ENCODE data around the gene TLE1. TPM values are rescaled to one million over a fixed set of nuclear protein-coding genes. Genes with fewer than 3 reads are reported as not detected.

Gene TLE1
- total RNA-seq, 1 donor from 2014 or later = 42.5 TPM

DNA sequence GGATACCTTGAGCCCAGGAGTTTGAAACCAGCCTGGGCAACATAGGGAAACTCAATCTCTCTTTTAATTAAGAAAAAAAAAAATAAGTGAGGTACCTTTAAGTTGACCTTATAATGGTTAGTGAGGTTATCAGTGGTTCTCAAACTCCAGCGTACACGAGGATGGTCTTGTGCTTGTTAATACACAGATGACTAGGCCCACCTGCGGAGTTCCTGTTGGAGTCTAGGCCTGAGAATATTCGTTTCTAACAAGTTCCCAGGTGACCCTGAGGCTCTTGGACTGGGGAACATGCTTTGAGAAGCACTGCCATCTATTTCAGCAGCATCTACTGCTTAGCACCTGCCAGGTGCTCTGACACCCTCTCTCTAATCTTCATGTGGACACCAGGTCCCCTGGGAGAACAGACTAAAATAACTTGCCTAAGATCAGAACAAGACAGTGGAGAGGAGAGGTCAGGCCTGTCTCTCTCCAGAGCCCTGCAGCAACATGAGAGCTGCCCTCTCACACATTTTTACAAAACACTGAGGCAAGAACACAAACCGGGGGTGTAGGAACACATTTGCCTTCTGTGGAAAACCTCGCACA lies 24.6 kb downstream of the TLE1 start:
- Mint-ChIP-seq H3K27ac (ENCODE audit: unreplicated experiment) (peak overlapping the region; percentile 84), H3K36me3 (ENCODE audit: low read depth) (peaks cover 10% of the 10 kb centered on the region), H3K9me3 (no peaks in the 10 kb centered on the region), H3K27me3 (ENCODE audit: low read depth) (no peaks in the 10 kb centered on the region), H3K4me1 (peaks cover 72% of the 10 kb centered on the region), H3K4me3 (peak overlapping the region; percentile 38)
- no peak for DNase-seq (ENCODE audit: low read depth, low spot score)
- TF ChIP-seq, protein P1, sequence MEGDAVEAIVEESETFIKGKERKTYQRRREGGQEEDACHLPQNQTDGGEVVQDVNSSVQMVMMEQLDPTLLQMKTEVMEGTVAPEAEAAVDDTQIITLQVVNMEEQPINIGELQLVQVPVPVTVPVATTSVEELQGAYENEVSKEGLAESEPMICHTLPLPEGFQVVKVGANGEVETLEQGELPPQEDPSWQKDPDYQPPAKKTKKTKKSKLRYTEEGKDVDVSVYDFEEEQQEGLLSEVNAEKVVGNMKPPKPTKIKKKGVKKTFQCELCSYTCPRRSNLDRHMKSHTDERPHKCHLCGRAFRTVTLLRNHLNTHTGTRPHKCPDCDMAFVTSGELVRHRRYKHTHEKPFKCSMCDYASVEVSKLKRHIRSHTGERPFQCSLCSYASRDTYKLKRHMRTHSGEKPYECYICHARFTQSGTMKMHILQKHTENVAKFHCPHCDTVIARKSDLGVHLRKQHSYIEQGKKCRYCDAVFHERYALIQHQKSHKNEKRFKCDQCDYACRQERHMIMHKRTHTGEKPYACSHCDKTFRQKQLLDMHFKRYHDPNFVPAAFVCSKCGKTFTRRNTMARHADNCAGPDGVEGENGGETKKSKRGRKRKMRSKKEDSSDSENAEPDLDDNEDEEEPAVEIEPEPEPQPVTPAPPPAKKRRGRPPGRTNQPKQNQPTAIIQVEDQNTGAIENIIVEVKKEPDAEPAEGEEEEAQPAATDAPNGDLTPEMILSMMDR (conservative IDR thresholded peaks at IDR 0.05) = no peak

DNA sequence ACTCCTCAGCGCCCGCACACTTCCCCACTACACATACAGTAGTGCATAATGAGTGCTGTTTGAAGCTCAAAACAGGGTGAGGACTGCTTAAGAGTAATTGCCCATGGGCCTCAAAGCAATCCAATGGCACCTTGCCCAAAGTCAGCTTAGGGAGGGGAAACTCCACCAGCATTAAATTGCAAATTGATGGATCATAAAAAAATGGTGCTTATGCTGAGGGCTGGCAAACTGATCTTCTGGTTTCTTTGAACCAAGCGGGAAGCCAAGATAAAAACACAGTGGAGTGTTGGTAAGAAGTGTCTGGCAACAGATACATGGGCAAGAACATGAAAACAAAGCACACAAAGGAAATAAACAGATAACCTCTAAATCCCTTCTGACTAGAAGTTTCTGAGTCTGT lies 28.0 kb downstream of the TLE1 start:
- Mint-ChIP-seq H3K4me1 (peaks cover 56% of the 10 kb centered on the region), H3K9me3 (no peaks in the 10 kb centered on the region), H3K27me3 (ENCODE audit: low read depth) (peaks cover 2% of the 10 kb centered on the region), H3K4me3 (no peak overlapping the region), H3K36me3 (ENCODE audit: low read depth) (peaks cover 8% of the 10 kb centered on the region), H3K27ac (ENCODE audit: unreplicated experiment) (no peak overlapping the region)
- no peak for DNase-seq (ENCODE audit: low read depth, low spot score)
- TF ChIP-seq, protein P1 (conservative IDR thresholded peaks at IDR 0.05) = no peak

DNA sequence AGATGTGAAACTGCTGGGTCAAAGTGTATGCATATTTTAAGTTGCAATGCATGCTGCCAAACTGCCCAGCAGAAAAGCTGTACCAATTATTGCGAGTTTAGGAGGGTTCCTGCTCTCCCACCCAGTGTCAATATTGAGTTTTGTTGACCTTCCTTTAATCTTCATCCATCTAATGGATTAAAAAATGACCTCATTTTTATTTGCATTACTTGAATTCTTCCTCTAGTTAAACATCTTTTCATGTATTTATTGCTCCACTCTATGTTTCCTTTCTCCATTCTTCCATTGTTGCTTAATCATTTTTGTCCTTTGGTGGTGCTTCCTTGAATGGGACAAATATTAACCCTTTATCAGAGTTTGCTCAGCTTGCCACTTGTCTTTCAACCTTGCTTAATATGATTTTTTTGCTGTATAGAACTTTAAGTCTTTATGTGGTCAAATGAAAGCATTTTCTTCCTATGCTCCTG lies 32.4 kb downstream of the TLE1 start:
- peaks cover 17% of the 10 kb centered on the region for H3K36me3 Mint-ChIP-seq (ENCODE audit: low read depth)
- H3K9me3 Mint-ChIP-seq = no peaks in the 10 kb centered on the region
- H3K4me3 Mint-ChIP-seq = no peak overlapping the region
- H3K27me3 Mint-ChIP-seq (ENCODE audit: low read depth) = peaks cover 6% of the 10 kb centered on the region
- peaks cover 44% of the 10 kb centered on the region for H3K4me1 Mint-ChIP-seq
- no peak overlapping the region for H3K27ac Mint-ChIP-seq (ENCODE audit: unreplicated experiment)
- TF ChIP-seq, protein P1 (conservative IDR thresholded peaks at IDR 0.05) = no peak
- no peak for DNase-seq (ENCODE audit: low read depth, low spot score)

- Mint-ChIP-seq H3K36me3 (ENCODE audit: low read depth) (peaks cover 18% of the 10 kb centered on the region), H3K4me1 (peaks cover 45% of the 10 kb centered on the region), H3K27ac (ENCODE audit: unreplicated experiment) (peak overlapping the region; percentile 35), H3K4me3 (peak overlapping the region; percentile 42), H3K9me3 (no peaks in the 10 kb centered on the region), H3K27me3 (ENCODE audit: low read depth) (peaks cover 6% of the 10 kb centered on the region)
- DNase-seq (ENCODE audit: low read depth, low spot score) = no peak
- TF ChIP-seq, protein P1 (conservative IDR thresholded peaks at IDR 0.05) = no peak
Measured at GRCh38 chr9:81656004-81656403, 33.3 kb downstream of the TLE1 start.

- H3K4me1 Mint-ChIP-seq = peaks cover 72% of the 10 kb centered on the region
- peaks cover 6% of the 10 kb centered on the region for H3K27me3 Mint-ChIP-seq (ENCODE audit: low read depth)
- TF ChIP-seq, protein P1 (conservative IDR thresholded peaks at IDR 0.05) = no peak
- no peak overlapping the region for H3K27ac Mint-ChIP-seq (ENCODE audit: unreplicated experiment)
- peaks cover 12% of the 10 kb centered on the region for H3K36me3 Mint-ChIP-seq (ENCODE audit: low read depth)
- no peaks in the 10 kb centered on the region for H3K9me3 Mint-ChIP-seq
- DNase-seq (ENCODE audit: low read depth, low spot score) = no peak
- H3K4me3 Mint-ChIP-seq = no peak overlapping the region
Measured at GRCh38 chr9:81653240-81653639, 36.1 kb downstream of the TLE1 start.

Measured in neural crest cell (in vitro differentiated cells).